DOHH2 (cell line): ENCODE measurements around the gene ADH1A.

Source experiments
- CTCF ChIP-seq: fragments of 200-600 bp; sonication (generic); IDR thresholded peaks from one replicate; pipeline ENCODE4 v1.5.1; 2014; ENCODE audit warnings: antibody characterized with exemption, mild to moderate bottlenecking, low read depth, low read length; ENCODE audit not compliant: poor library complexity, severe bottlenecking
- EZH2phosphoT487 ChIP-seq: fragments of 200-600 bp; sonication (generic); IDR thresholded peaks from 2 replicates; pipeline ENCODE4 v1.6.1; 2017; ENCODE audit warnings: borderline replicate concordance, mild to moderate bottlenecking, antibody characterized with exemption, low read length, moderate library complexity, mixed read lengths

- TF ChIP-seq CTCF (no peak), EZH2phosphoT487 (no peak)
Observed at GRCh38 chr4:99310389-99310788, 19.6 kb upstream of the ADH1A start.
